NCI-H187 treated with DMSO at 0.1 percent for 48 hours (cell line): Measurements from ENCODE around the gene CTNNBL1.
A peak's percentile ranks its signal among the peaks of the same experiment; 100 is the strongest.
"Not testable (repeated sequence)": the region's sequence is repeated elsewhere in the genome, so short reads cannot be mapped to it uniquely, and the experiment has no call there.

Experiments
- DNase-seq: peaks from one replicate; lab custom pipeline; 2025; lab: John Stamatoyannopoulos, UW

CTNNBL1 gene

GRCh38 chr20:37693635-37694626, at the start of gene CTNNBL1:
Gene CTNNBL1, plus strand, starts transcription at chr20:37694030. Its CDS starts 93 bp downstream, at chr20:37694123.
- DNase-seq = peak; percentile 81

- no peak for DNase-seq
Observed at GRCh38 chr20:37644605-37645004, 49.2 kb upstream of the CTNNBL1 start.

- no peak for DNase-seq
Observed at GRCh38 chr20:37647946-37648345, 45.9 kb upstream of the CTNNBL1 start.

- no peak for DNase-seq
Observed at GRCh38 chr20:37649017-37649416, 44.8 kb upstream of the CTNNBL1 start.

GRCh38 chr20:37649676-37650370, 44.0 kb upstream of the CTNNBL1 start:
- no peak for DNase-seq

GRCh38 chr20:37650661-37651060, 43.2 kb upstream of the CTNNBL1 start:
- no peak for DNase-seq

GRCh38 chr20:37651932-37652331, 41.9 kb upstream of the CTNNBL1 start:
- no peak for DNase-seq

GRCh38 chr20:37656945-37657344, 36.9 kb upstream of the CTNNBL1 start:
- DNase-seq = no peak

- no peak for DNase-seq
Observed at GRCh38 chr20:37657924-37658804, 35.7 kb upstream of the CTNNBL1 start.

- DNase-seq = no peak
Observed at GRCh38 chr20:37661519-37661918, 32.3 kb upstream of the CTNNBL1 start.

GRCh38 chr20:37662308-37662707, 31.5 kb upstream of the CTNNBL1 start:
- no peak for DNase-seq

GRCh38 chr20:37664595-37664994, 29.2 kb upstream of the CTNNBL1 start:
- DNase-seq = not testable (repeated sequence)

- DNase-seq = no peak
Observed at GRCh38 chr20:37668166-37668565, 25.7 kb upstream of the CTNNBL1 start.

GRCh38 chr20:37669062-37669772, 24.6 kb upstream of the CTNNBL1 start:
- DNase-seq = no peak

GRCh38 chr20:37669773-37670236, 24.0 kb upstream of the CTNNBL1 start:
- DNase-seq = no peak

GRCh38 chr20:37670351-37670791, 23.5 kb upstream of the CTNNBL1 start:
- no peak for DNase-seq

GRCh38 chr20:37672143-37672542, 21.7 kb upstream of the CTNNBL1 start:
- no peak for DNase-seq

- no peak for DNase-seq
Observed at GRCh38 chr20:37673444-37673843, 20.4 kb upstream of the CTNNBL1 start.

- no peak for DNase-seq
Observed at GRCh38 chr20:37676440-37676839, 17.4 kb upstream of the CTNNBL1 start.

GRCh38 chr20:37677969-37678861, 15.6 kb upstream of the CTNNBL1 start:
- no peak for DNase-seq
